Thyroid gland (tissue), 4 donors: Measurements from ENCODE around the gene CIB1.

ENCODE experiments used
- CTCF ChIP-seq, 6 experiments: fragments of 200-600 bp in 3 of 6; fragments of 450-650 bp in 3 of 6; sonication (generic) in 3 of 6; IDR thresholded peaks; one replicate each; pipeline ENCODE4 v1.5.1; 2016 to 2019; ENCODE audit warnings: antibody characterized with exemption in 6 of 6, mild to moderate bottlenecking in 2 of 6, inconsistent platforms in 1 of 6, moderate library complexity in 1 of 6
- POLR2A ChIP-seq, 2 donors: fragments of 450-650 bp; IDR thresholded peaks; one replicate each; pipeline ENCODE4 v1.6.1; 2017; ENCODE audit warnings: antibody characterized with exemption in 2 of 2, mild to moderate bottlenecking in 2 of 2, moderate library complexity in 1 of 2

GRCh38 chr15:90268415-90268814 is 34.7 kb upstream of the CIB1 start:
- no peak for TF ChIP-seq CTCF (IDR thresholded peaks at IDR 0.05)
- TF ChIP-seq POLR2A (IDR thresholded peaks at IDR 0.05), result no peak
